Endodermal cell (in vitro differentiated cells): ENCODE data around the gene TRAPPC2B. TPM values are rescaled to one million over a fixed set of nuclear protein-coding genes. Genes with fewer than 3 reads are reported as not detected.

Experiments
- DNase-seq: peaks from one replicate; pipeline ENCODE4 v3.0.0-alpha.2; 2017
- H3K27ac ChIP-seq: 2 replicates; pipeline ENCODE4 v1.5.1; 2013; ENCODE audit warnings: mild to moderate bottlenecking, low read depth, low read length, moderate library complexity
- H3K27me3 ChIP-seq: 2 replicates; pipeline ENCODE4 v1.6.1; 2013; ENCODE audit warnings: mild to moderate bottlenecking, low read length, moderate library complexity; ENCODE audit not compliant: insufficient read depth, control insufficient read depth, poor library complexity, severe bottlenecking
- H3K36me3 ChIP-seq: 2 replicates; pipeline ENCODE4 v1.7.0; 2013; ENCODE audit warnings: mild to moderate bottlenecking, low read length, moderate library complexity; ENCODE audit not compliant: control insufficient read depth, insufficient read depth
- H3K4me1 ChIP-seq: one replicate; pipeline ENCODE4 v1.7.0; 2013; ENCODE audit warnings: low read length; ENCODE audit not compliant: control insufficient read depth, insufficient read depth
- H3K4me3 ChIP-seq: 2 replicates; pipeline ENCODE4 v1.5.1; 2013; ENCODE audit warnings: mild to moderate bottlenecking, low read length, moderate library complexity
- H3K9ac ChIP-seq: 2 replicates; pipeline ENCODE4 v1.6.1; 2013; ENCODE audit warnings: mild to moderate bottlenecking, low read length, moderate library complexity; ENCODE audit not compliant: poor library complexity, severe bottlenecking; ENCODE audit errors: extremely low read depth
- H3K9me3 ChIP-seq: 2 replicates; pipeline ENCODE4 v1.6.1; 2013; ENCODE audit warnings: mild to moderate bottlenecking, low read length, moderate library complexity; ENCODE audit not compliant: control insufficient read depth
- H3K27ac Mint-ChIP-seq: 2 replicates; pipeline ENCODE4 v1.8.0; 2020; ENCODE audit warnings: mixed read lengths
- H3K27me3 Mint-ChIP-seq: 2 replicates; pipeline ENCODE4 v1.8.0; 2021; ENCODE audit warnings: mild to moderate bottlenecking, mixed read lengths; ENCODE audit not compliant: insufficient read depth
- H3K36me3 Mint-ChIP-seq: 2 replicates; pipeline ENCODE4 v1.8.0; 2020; ENCODE audit warnings: low read depth, mixed read lengths
- H3K4me1 Mint-ChIP-seq: 2 replicates; pipeline ENCODE4 v1.8.0; 2020; ENCODE audit warnings: mixed read lengths
- H3K4me3 Mint-ChIP-seq: 2 replicates; pipeline ENCODE4 v1.8.0; 2020; ENCODE audit warnings: mild to moderate bottlenecking, moderate library complexity, mixed read lengths
- H3K9me3 Mint-ChIP-seq: 2 replicates; pipeline ENCODE4 v1.8.0; 2020; ENCODE audit warnings: mild to moderate bottlenecking, mixed read lengths
- CTCF ChIP-seq: fragments of 200-600 bp; sonication (generic); conservative IDR thresholded peaks from 2 replicates; pipeline ENCODE4 v1.5.0; 2021; ENCODE audit warnings: antibody characterized with exemption, mild to moderate bottlenecking
- WGBS, 2 experiments: methylation state at CpG; one replicate each; pipeline versions ENCODE4 v1.1.5 to v1.1.7; 2013; ENCODE audit warnings: missing lambda C conversion rate in 2 of 2, mixed read lengths in 1 of 2; ENCODE audit not compliant: insufficient coverage in 1 of 2, insufficient read length in 1 of 2; 5-methylcytosine and 5-hydroxymethylcytosine counted together
- total RNA-seq, 2 donors: library from RNA; stranded (reverse); fragmentation: NEBNext Ultra II Directional in 1 of 2; extraction: Animal tissue kit (Norgen Biotek cat#: 25700) in 1 of 2; gene quantifications; 2 replicates in 1 of 2; 3 replicates in 1 of 2; pipeline ENCODE4 v1.2.1, GENCODE V29; 2021

Gene TRAPPC2B
- total RNA-seq, 2 donors from 2014 or later, result 9.2 to 9.5 TPM

GRCh38 chr19:57398868-57399267 lies 35.5 kb downstream of the TRAPPC2B start:
- peaks cover 37% of the 10 kb centered on the region for H3K36me3 ChIP-seq
- Mint-ChIP-seq H3K27me3 (no peaks in the 10 kb centered on the region), H3K9me3 (peaks cover 63% of the 10 kb centered on the region), H3K4me3 (no peak overlapping the region), H3K27ac (no peak overlapping the region), H3K4me1 (no peaks in the 10 kb centered on the region), H3K36me3 (peaks cover 65% of the 10 kb centered on the region)
- no peak for DNase-seq
- H3K27ac ChIP-seq, result no peak overlapping the region
- H3K4me3 ChIP-seq, result no peak overlapping the region
- no peak overlapping the region for H3K9ac ChIP-seq
- WGBS, 2 experiments, result 93 to 96% methylated on average over 5 of the region's 5 CpGs
- no peak for TF ChIP-seq CTCF
- peaks cover 11% of the 10 kb centered on the region for H3K9me3 ChIP-seq
- H3K4me1 ChIP-seq, result no peaks in the 10 kb centered on the region
- no peaks in the 10 kb centered on the region for H3K27me3 ChIP-seq

GRCh38 chr19:57403737-57404563 lies 40.6 kb downstream of the TRAPPC2B start:
- H3K27ac Mint-ChIP-seq, result no peak overlapping the region
- H3K9me3 ChIP-seq, result peaks cover 11% of the 10 kb centered on the region
- H3K4me1 ChIP-seq, result no peaks in the 10 kb centered on the region
- peaks cover 20% of the 10 kb centered on the region for H3K36me3 Mint-ChIP-seq
- no peaks in the 10 kb centered on the region for H3K4me1 Mint-ChIP-seq
- no peak overlapping the region for H3K27ac ChIP-seq
- H3K27me3 ChIP-seq, result peaks cover 9% of the 10 kb centered on the region
- H3K9me3 Mint-ChIP-seq, result peaks cover 41% of the 10 kb centered on the region
- H3K36me3 ChIP-seq, result peaks cover 13% of the 10 kb centered on the region
- H3K4me3 ChIP-seq, result no peak overlapping the region
- no peak overlapping the region for H3K9ac ChIP-seq
- TF ChIP-seq CTCF, result no peak
- H3K27me3 Mint-ChIP-seq, result no peaks in the 10 kb centered on the region
- no peak overlapping the region for H3K4me3 Mint-ChIP-seq
- WGBS, 2 experiments, result 91 to 94% methylated on average over 7 to 9 of the region's 9 CpGs
- DNase-seq, result peak; percentile 44

GRCh38 chr19:57406516-57407123 lies 43.3 kb downstream of the TRAPPC2B start:
- peaks cover 12% of the 10 kb centered on the region for H3K27me3 ChIP-seq
- H3K4me3 Mint-ChIP-seq, result no peak overlapping the region

More at GRCh38 chr19:57406516-57407123, 43.3 kb downstream of the TRAPPC2B start:
- H3K4me1 ChIP-seq, result no peaks in the 10 kb centered on the region
- no peak overlapping the region for H3K4me3 ChIP-seq
- H3K9me3 ChIP-seq, result peaks cover 11% of the 10 kb centered on the region
- WGBS, 2 experiments, result 14 to 15% methylated on average over 7 of the region's 8 CpGs
- peaks cover 21% of the 10 kb centered on the region for H3K9me3 Mint-ChIP-seq
- H3K9ac ChIP-seq, result no peak overlapping the region
- H3K36me3 Mint-ChIP-seq, result no peaks in the 10 kb centered on the region
- peak; percentile 93 for TF ChIP-seq CTCF
- peak; percentile 95 for DNase-seq
- H3K27ac ChIP-seq, result no peak overlapping the region
- H3K36me3 ChIP-seq, result no peaks in the 10 kb centered on the region
- peaks cover 3% of the 10 kb centered on the region for H3K27me3 Mint-ChIP-seq
- no peak overlapping the region for H3K27ac Mint-ChIP-seq
- H3K4me1 Mint-ChIP-seq, result peaks cover 9% of the 10 kb centered on the region
